GM21381 (cell line): ENCODE data around the gene NALCN.

Experiments used
- ATAC-seq: cut with Tn5 transposase; IDR thresholded peaks from one replicate; pipeline ENCODE4 v1.9.1; 2021; ENCODE audit warnings: mild to moderate bottlenecking, moderate library complexity; ENCODE audit not compliant: unreplicated experiment

The NALCN gene

GRCh38 chr13:101292711-101293110 lies 123.6 kb downstream of the NALCN start:
- no peak for ATAC-seq

- ATAC-seq = no peak
Measured at GRCh38 chr13:101291646-101292515, 124.4 kb downstream of the NALCN start.

- no peak for ATAC-seq
Measured at GRCh38 chr13:101291206-101291605, 125.1 kb downstream of the NALCN start.

GRCh38 chr13:101289764-101290163 lies 126.5 kb downstream of the NALCN start:
- no peak for ATAC-seq

GRCh38 chr13:101283782-101284181 lies 132.5 kb downstream of the NALCN start:
- ATAC-seq = no peak

- no peak for ATAC-seq
Measured at GRCh38 chr13:101272886-101273285, 143.4 kb downstream of the NALCN start.

GRCh38 chr13:101271681-101272245 lies 144.5 kb downstream of the NALCN start:
- no peak for ATAC-seq

GRCh38 chr13:101267656-101268055 lies 148.7 kb downstream of the NALCN start:
- no peak for ATAC-seq

- no peak for ATAC-seq
Measured at GRCh38 chr13:101265934-101266333, 150.4 kb downstream of the NALCN start.

GRCh38 chr13:101264931-101265330 lies 151.4 kb downstream of the NALCN start:
- ATAC-seq = no peak

- peak; percentile 72 for ATAC-seq
Measured at GRCh38 chr13:101262306-101262705, 154.0 kb downstream of the NALCN start.

GRCh38 chr13:101258509-101258908 lies 157.8 kb downstream of the NALCN start:
- ATAC-seq = no peak

- ATAC-seq = peak; percentile 96
Measured at GRCh38 chr13:101258071-101258470, 158.2 kb downstream of the NALCN start.

GRCh38 chr13:101248739-101249514 lies 167.4 kb downstream of the NALCN start:
- ATAC-seq = no peak

GRCh38 chr13:101242720-101243119 lies 173.6 kb downstream of the NALCN start:
- ATAC-seq = no peak

- no peak for ATAC-seq
Measured at GRCh38 chr13:101238555-101238954, 177.8 kb downstream of the NALCN start.

GRCh38 chr13:101231751-101232428 lies 184.4 kb downstream of the NALCN start:
- no peak for ATAC-seq

GRCh38 chr13:101230271-101230890 lies 185.9 kb downstream of the NALCN start:
- ATAC-seq = no peak

GRCh38 chr13:101219609-101220265 lies 196.6 kb downstream of the NALCN start:
- no peak for ATAC-seq

- no peak for ATAC-seq
Measured at GRCh38 chr13:101218484-101218883, 197.8 kb downstream of the NALCN start.
